A549 treated with Mapracorat at 1 μM for 4 hours (cell line): ENCODE data around the gene HAL. TPM values are rescaled to one million over a fixed set of nuclear protein-coding genes. Genes with fewer than 3 reads are reported as not detected.

Source experiments
- total RNA-seq: library from RNA; stranded (reverse); fragments of 200-300 nt; extraction: Qiagen RNA extraction; gene quantifications from 5 replicates; pipeline ENCODE4 v1.2.3, GENCODE V29; 2022

The HAL gene, protein sequence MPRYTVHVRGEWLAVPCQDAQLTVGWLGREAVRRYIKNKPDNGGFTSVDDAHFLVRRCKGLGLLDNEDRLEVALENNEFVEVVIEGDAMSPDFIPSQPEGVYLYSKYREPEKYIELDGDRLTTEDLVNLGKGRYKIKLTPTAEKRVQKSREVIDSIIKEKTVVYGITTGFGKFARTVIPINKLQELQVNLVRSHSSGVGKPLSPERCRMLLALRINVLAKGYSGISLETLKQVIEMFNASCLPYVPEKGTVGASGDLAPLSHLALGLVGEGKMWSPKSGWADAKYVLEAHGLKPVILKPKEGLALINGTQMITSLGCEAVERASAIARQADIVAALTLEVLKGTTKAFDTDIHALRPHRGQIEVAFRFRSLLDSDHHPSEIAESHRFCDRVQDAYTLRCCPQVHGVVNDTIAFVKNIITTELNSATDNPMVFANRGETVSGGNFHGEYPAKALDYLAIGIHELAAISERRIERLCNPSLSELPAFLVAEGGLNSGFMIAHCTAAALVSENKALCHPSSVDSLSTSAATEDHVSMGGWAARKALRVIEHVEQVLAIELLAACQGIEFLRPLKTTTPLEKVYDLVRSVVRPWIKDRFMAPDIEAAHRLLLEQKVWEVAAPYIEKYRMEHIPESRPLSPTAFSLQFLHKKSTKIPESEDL
- 0.24 to 0.63 TPM (median 0.55 TPM) in 5 replicates for total RNA-seq

GRCh38 chr12:95996034-95996658, at the start of gene HAL:
Gene HAL (minus strand): TSS chr12:95996344. CDS start chr12:95995910, 434 bp downstream.

GRCh38 chr12:96035283-96036236, 39.4 kb upstream of the HAL start, which contains the start of gene LTA4H:
Gene LTA4H (minus strand): TSS chr12:96035587. CDS start chr12:96035519, 68 bp downstream.

DNA sequence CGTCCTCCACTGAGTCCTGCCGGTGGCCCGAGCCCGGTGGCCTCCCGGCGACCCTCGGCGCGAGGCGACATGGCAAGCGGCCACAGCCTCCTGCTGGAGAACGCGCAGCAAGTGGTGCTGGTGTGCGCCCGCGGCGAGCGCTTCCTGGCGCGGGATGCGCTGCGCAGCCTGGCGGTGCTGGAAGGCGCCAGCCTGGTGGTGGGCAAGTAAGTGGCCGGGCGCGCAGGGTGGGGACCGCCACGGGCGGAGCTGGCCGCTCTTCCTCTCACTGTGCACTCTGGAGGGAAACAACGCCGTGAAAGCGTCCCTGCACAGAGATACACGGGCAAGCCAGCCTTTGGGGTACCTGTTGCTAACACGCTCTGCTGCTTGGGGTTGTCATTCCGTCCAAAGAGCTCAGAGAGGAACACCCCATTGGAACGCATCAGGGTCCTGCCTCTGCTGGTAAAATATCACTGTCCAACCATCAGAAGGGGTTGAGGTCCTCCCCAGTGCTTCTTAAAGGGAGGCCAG, 52.8 kb downstream of the HAL start, which contains the start of gene AMDHD1:
AMDHD1 (plus strand) TSS at position 2 of the 513 bp plus-strand sequence; CDS start at position 70, 68 bp downstream.

DNA sequence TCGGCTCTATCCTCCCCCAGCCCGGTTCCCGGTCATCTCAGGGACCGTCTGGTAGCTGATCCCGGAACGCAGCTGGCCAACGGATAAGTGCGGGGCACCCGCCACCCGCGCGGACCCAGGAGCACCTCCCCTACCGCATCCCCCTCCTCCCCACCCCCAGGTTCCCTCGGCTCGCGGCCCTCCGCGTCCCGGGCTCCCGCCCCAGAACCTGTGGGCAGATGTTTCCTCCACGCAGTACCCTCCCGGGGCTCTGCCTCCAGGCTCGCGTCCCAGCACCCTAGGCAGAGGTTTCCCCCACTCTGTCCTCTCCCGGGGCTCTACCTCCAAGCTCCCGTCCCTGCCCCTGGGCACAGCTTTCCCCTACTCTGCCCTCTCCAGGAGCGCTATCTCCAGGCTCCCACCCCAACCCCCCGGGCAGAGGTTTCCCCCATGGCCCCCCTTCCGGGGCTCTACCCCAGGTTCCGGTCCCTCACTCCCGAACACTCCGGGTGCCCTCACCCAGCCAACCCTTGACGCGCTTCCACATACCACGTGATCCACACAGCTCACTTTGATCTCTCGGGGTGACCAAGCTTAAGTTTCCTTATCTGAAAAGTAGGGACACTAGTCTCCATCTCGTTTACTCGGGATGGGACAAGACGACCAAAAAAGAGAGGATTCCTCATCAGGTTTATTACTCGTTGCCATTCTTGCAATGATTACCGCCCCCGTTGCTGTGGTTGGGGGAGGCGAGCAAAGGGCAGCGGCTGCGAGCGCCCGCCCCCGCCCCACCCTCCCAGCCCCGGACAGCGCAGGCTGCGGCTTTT, 53.4 kb downstream of the HAL start, which contains the start of gene CCDC38:
CCDC38 (minus strand) TSS at position 91 of the 806 bp plus-strand sequence. CDS start 6,105 bp downstream, outside the sequence.

Other genes with a start within 250 kb of the HAL start
- gene NTN4, start 205.6 kb downstream of the HAL start, total RNA-seq = 37.4 to 48.9 TPM (median 40.4 TPM) in 5 replicates
- 106 to 161 TPM (median 119 TPM) in 5 replicates for gene SNRPF, start 137.4 kb downstream of the HAL start, total RNA-seq
- 0.07 to 0.11 TPM (median 0.09 TPM) in 5 replicates for gene CCDC38, start 53.7 kb downstream of the HAL start, total RNA-seq
- gene AMDHD1, start 53.0 kb downstream of the HAL start, total RNA-seq = 2.1 to 3.0 TPM (median 2.3 TPM) in 5 replicates
- gene LTA4H, start 39.2 kb upstream of the HAL start, total RNA-seq = 90.0 to 108 TPM (median 98.9 TPM) in 5 replicates
- gene ELK3, start 198.0 kb upstream of the HAL start, total RNA-seq = 58.7 to 79.5 TPM (median 71.9 TPM) in 5 replicates